ENCODE results near the gene NABP2. TPM values are rescaled to one million over a fixed set of nuclear protein-coding genes. Genes with fewer than 3 reads are reported as not detected.

The NABP2 gene
- polyA plus RNA-seq, 3 donors: 26.1 to 31.5 (median 29.5) TPM

- DNase-seq (ENCODE audit: low read depth in 3 of 3, low spot score in 2 of 3): no peak
Observed at GRCh38 chr12:56208006-56208405, 16.1 kb upstream of the NABP2 start.

GRCh38 chr12:56212361-56212760, 11.8 kb upstream of the NABP2 start:
- DNase-seq (ENCODE audit: low read depth in 3 of 3, low spot score in 2 of 3): no peak

- no peak for DNase-seq (ENCODE audit: low read depth in 3 of 3, low spot score in 2 of 3)
Observed at GRCh38 chr12:56213878-56214277, 10.3 kb upstream of the NABP2 start.

GRCh38 chr12:56216461-56216860, 7.7 kb upstream of the NABP2 start:
- no peak for DNase-seq (ENCODE audit: low read depth in 3 of 3, low spot score in 2 of 3)

- no peak for DNase-seq (ENCODE audit: low read depth in 3 of 3, low spot score in 2 of 3)
Observed at GRCh38 chr12:56219840-56220239, 4.3 kb upstream of the NABP2 start.

- no peak for DNase-seq (ENCODE audit: low read depth in 3 of 3, low spot score in 2 of 3)
Observed at GRCh38 chr12:56220611-56221231, 3.4 kb upstream of the NABP2 start.

GRCh38 chr12:56221232-56221756, 2.8 kb upstream of the NABP2 start:
- peak in 1 of 3 donors; percentile 55 for DNase-seq (ENCODE audit: low read depth in 3 of 3, low spot score in 2 of 3)

- peak; percentile 94 to 96 (median 95) for DNase-seq (ENCODE audit: low read depth in 3 of 3, low spot score in 2 of 3)
Observed at GRCh38 chr12:56221757-56222530, 2.2 kb upstream of the NABP2 start, which contains the start of gene RNF41. Gene RNF41, minus strand, starts transcription at chr12:56221922. Its CDS starts 7,875 bp downstream, at chr12:56214047.

GRCh38 chr12:56222531-56222895, 1.6 kb upstream of the NABP2 start:
- no peak for DNase-seq (ENCODE audit: low read depth in 3 of 3, low spot score in 2 of 3)

- no peak for DNase-seq (ENCODE audit: low read depth in 3 of 3, low spot score in 2 of 3)
Observed at GRCh38 chr12:56223571-56224101, 506 bp upstream of the NABP2 start.

- DNase-seq (ENCODE audit: low read depth in 3 of 3, low spot score in 2 of 3): no peak
Observed at GRCh38 chr12:56224954-56225353, 812 bp downstream of the NABP2 start.

GRCh38 chr12:56229082-56229481, 4.9 kb downstream of the NABP2 start:
- DNase-seq (ENCODE audit: low read depth in 3 of 3, low spot score in 2 of 3): no peak

GRCh38 chr12:56229916-56230431, 5.8 kb downstream of the NABP2 start, which contains the start of gene SLC39A5:
Gene SLC39A5, plus strand, starts transcription at chr12:56230051. Its CDS starts 1,224 bp downstream, at chr12:56231275.
- DNase-seq (ENCODE audit: low read depth in 3 of 3, low spot score in 2 of 3): no peak

- DNase-seq (ENCODE audit: low read depth in 3 of 3, low spot score in 2 of 3): no peak
Observed at GRCh38 chr12:56230432-56231183, 6.5 kb downstream of the NABP2 start.

- DNase-seq (ENCODE audit: low read depth in 3 of 3, low spot score in 2 of 3): no peak
Observed at GRCh38 chr12:56231184-56231582, 7.0 kb downstream of the NABP2 start.

GRCh38 chr12:56234746-56235436, 10.7 kb downstream of the NABP2 start:
- DNase-seq (ENCODE audit: low read depth in 3 of 3, low spot score in 2 of 3): no peak

GRCh38 chr12:56236091-56236490, 11.9 kb downstream of the NABP2 start:
- DNase-seq (ENCODE audit: low read depth in 3 of 3, low spot score in 2 of 3): no peak

- no peak for DNase-seq (ENCODE audit: low read depth in 3 of 3, low spot score in 2 of 3)
Observed at GRCh38 chr12:56236985-56237384, 12.8 kb downstream of the NABP2 start.

GRCh38 chr12:56237552-56237951, 13.4 kb downstream of the NABP2 start:
- DNase-seq (ENCODE audit: low read depth in 3 of 3, low spot score in 2 of 3): no peak
